ENCODE measurements around the gene MAMDC4. TPM values are rescaled to one million over a fixed set of nuclear protein-coding genes. Genes with fewer than 3 reads are reported as not detected.

Gene MAMDC4
- total and polyA plus RNA-seq, 2 of the 13 experiments (the other 11 are each of a cell fraction or from before 2014, with no cell fraction given): 6.0 to 6.8 TPM

- TF ChIP-seq ZNF513 (CRISPR knock-in tag; conservative IDR thresholded peaks at IDR 0.05) (no peak), THAP7 (CRISPR knock-in tag; IDR thresholded peaks at IDR 0.05) (no peak; the same call in 1 of the 2 replicates), CREB3 (CRISPR knock-in tag; IDR thresholded peaks at IDR 0.05) (no peak), GTF3A (CRISPR knock-in tag; conservative IDR thresholded peaks at IDR 0.05) (peak; percentile 59; the same call in 1 of the 2 replicates), NONO (IDR thresholded peaks at IDR 0.05) (no peak), NONO (CRISPR knock-in tag; conservative IDR thresholded peaks at IDR 0.05) (peak; percentile 66; the same call in 1 of the 2 replicates), ZFP36L1 (CRISPR knock-in tag; IDR thresholded peaks at IDR 0.05) (peak; percentile 50; the same call in 1 of the 2 replicates), HDAC1 (CRISPR knock-in tag; IDR thresholded peaks at IDR 0.05) (peak; percentile 19; the same call in 1 of the 2 replicates), SRSF4 (IDR thresholded peaks at IDR 0.05; ENCODE audit: low read depth, low read length, poor library complexity, severe bottlenecking) (peak; percentile 33), ZNF776 (CRISPR knock-in tag; IDR thresholded peaks at IDR 0.05) (peak; percentile 9; the same call in 1 of the 2 replicates), SRSF1 (optimal IDR thresholded peaks at IDR 0.05; ENCODE audit: low read depth, low read length) (peak; percentile 73), CREM (IDR thresholded peaks at IDR 0.05) (0 out of 2 replicates have a peak, but pooled peaks have one; percentile 27), CREM (CRISPR knock-in tag; IDR thresholded peaks at IDR 0.05) (no peak), SPEN (CRISPR knock-in tag; IDR thresholded peaks at IDR 0.05; ENCODE audit: low read depth) (0 out of 2 replicates have a peak, but pooled peaks have one; percentile 11), ZNF784 (CRISPR knock-in tag; IDR thresholded peaks at IDR 0.05; ENCODE audit: borderline replicate concordance) (0 out of 2 replicates have a peak, but pooled peaks have one; percentile 10), HOXA3 (CRISPR knock-in tag; IDR thresholded peaks at IDR 0.05) (peak; percentile 92), ZNF253 (CRISPR knock-in tag; IDR thresholded peaks at IDR 0.05; ENCODE audit: borderline replicate concordance) (0 out of 2 replicates have a peak, but pooled peaks have one; percentile 24), ZNF609 (CRISPR knock-in tag; IDR thresholded peaks at IDR 0.05; ENCODE audit: borderline replicate concordance) (0 out of 2 replicates have a peak, but pooled peaks have one; percentile 62), ZNF451 (CRISPR knock-in tag; IDR thresholded peaks at IDR 0.05) (no peak)
Measured at GRCh38 chr9:136847088-136847825, 4.9 kb upstream of the MAMDC4 start (continued).
